Body of pancreas (tissue), 4 donors: ENCODE data around the gene AVEN. TPM values are rescaled to one million over a fixed set of nuclear protein-coding genes. Genes with fewer than 3 reads are reported as not detected.

Experiments
- ATAC-seq: fragments of 150-250 bp; one replicate; pipeline ENCODE4 v1.9.1; 2016
- DNase-seq, 4 donors: peaks; one replicate each; pipeline ENCODE4 v3.0.0-alpha.2; 2019
- H3K27ac ChIP-seq, 4 donors: fragments of 200-600 bp; sonication (generic); 1 replicate in 3 of 4; 2 replicates in 1 of 4; pipeline versions ENCODE4 v1.5.1 to v1.6.1; 2016 to 2019; ENCODE audit warnings: mild to moderate bottlenecking in 1 of 4, mixed read lengths in 1 of 4, moderate library complexity in 1 of 4
- H3K27me3 ChIP-seq, 2 donors: fragments of 200-600 bp; sonication (generic); one replicate each; pipeline ENCODE4 v1.6.0; 2016; ENCODE audit warnings: mild to moderate bottlenecking in 1 of 2
- H3K36me3 ChIP-seq, 2 donors: fragments of 200-600 bp; sonication (generic); replicated peaks in 1 of 2; 2 replicates each; pipeline ENCODE4 v1.5.1; 2016; ENCODE audit warnings: low read depth in 2 of 2; ENCODE audit not compliant: insufficient read depth in 1 of 2
- H3K4me1 ChIP-seq: fragments of 200-600 bp; sonication (generic); one replicate; pipeline ENCODE4 v1.6.0; 2016
- H3K4me3 ChIP-seq, 2 donors: fragments of 200-600 bp; sonication (generic); 1 replicate in 1 of 2; 2 replicates in 1 of 2; pipeline ENCODE4 v1.5.1; 2016 to 2019
- H3K9me3 ChIP-seq, 3 donors: fragments of 200-600 bp; sonication (generic); 1 replicate in 2 of 3; 2 replicates in 1 of 3; pipeline ENCODE4 v1.5.1; 2016
- CTCF ChIP-seq, 7 experiments: fragments of 450-650 bp in 4 of 7; fragments of 200-600 bp in 3 of 7; sonication (generic) in 3 of 7; IDR thresholded peaks; one replicate each; pipeline ENCODE4 v1.5.1; 2016 to 2019; ENCODE audit warnings: antibody characterized with exemption in 7 of 7
- POLR2A ChIP-seq, 3 donors: fragments of 450-650 bp; IDR thresholded peaks; one replicate each; pipeline ENCODE4 v1.6.1; 2016; ENCODE audit warnings: antibody characterized with exemption in 3 of 3, mild to moderate bottlenecking in 2 of 3
- WGBS, 2 donors: methylation state at CpG; one replicate each; pipeline ENCODE4 v1.1.5; 2017; 5-methylcytosine and 5-hydroxymethylcytosine counted together
- intact Hi-C: fragments of 100-400 bp; cut with DNase I; formaldehyde crosslinking; loops from one replicate; pipeline ENCODE4 v1.15.1; 2023
- total RNA-seq, 2 donors: library from RNA; depleted of rRNA; stranded (reverse); fragments of >200 nt; gene quantifications; one replicate each; pipeline ENCODE4 v1.1.0, GENCODE V29; 2016

Gene AVEN
- total RNA-seq, 2 donors from 2014 or later, result 10.5 to 12.2 TPM

GRCh38 chr15:33831646-33832045 is 207.4 kb downstream of the AVEN start:
- ATAC-seq, result no peak

GRCh38 chr15:33830351-33830750 is 208.7 kb downstream of the AVEN start:
- 52 to 53% methylated on average over 4 of the region's 4 CpGs for WGBS, 2 donors
- Histone ChIP-seq H3K4me3 (no peak overlapping the region), H3K36me3 (no peaks in the 10 kb centered on the region), H3K4me1 (no peaks in the 10 kb centered on the region), H3K9me3 (peaks cover 0 to 9% (median 0%) of the 10 kb centered on the region in 3 donors), H3K27ac (no peak overlapping the region), H3K27me3 (no peaks in the 10 kb centered on the region)
- DNase-seq (no peak), ATAC-seq (no peak)
- intact Hi-C loops, result no loop called here
- no peak for TF ChIP-seq POLR2A (IDR thresholded peaks at IDR 0.05)
- no peak for TF ChIP-seq CTCF (IDR thresholded peaks at IDR 0.05)

More at GRCh38 chr15:33831646-33832045, 207.4 kb downstream of the AVEN start:
- no peak overlapping the region for H3K4me3 ChIP-seq
- WGBS, 2 donors, result 81 to 84% methylated on average over 7 of the region's 7 CpGs
- no peaks in the 10 kb centered on the region for H3K36me3 ChIP-seq
- intact Hi-C loops, result no loop called here
- no peak for DNase-seq
- H3K4me1 ChIP-seq, result no peaks in the 10 kb centered on the region
- H3K9me3 ChIP-seq, result peaks cover 0 to 9% (median 0%) of the 10 kb centered on the region in 3 donors
- H3K27ac ChIP-seq, result no peak overlapping the region
- H3K27me3 ChIP-seq, result no peaks in the 10 kb centered on the region
- TF ChIP-seq CTCF (IDR thresholded peaks at IDR 0.05) (no peak), POLR2A (IDR thresholded peaks at IDR 0.05) (no peak)

- TF ChIP-seq POLR2A (IDR thresholded peaks at IDR 0.05) (no peak), CTCF (IDR thresholded peaks at IDR 0.05) (no peak)
- intact Hi-C loops, result no loop called here
- WGBS, 2 donors, result 76 to 81% methylated on average over 4 of the region's 4 CpGs
- no peaks in the 10 kb centered on the region for H3K27me3 ChIP-seq
- DNase-seq (no peak), ATAC-seq (no peak)
- H3K27ac ChIP-seq, result no peak overlapping the region
- no peaks in the 10 kb centered on the region for H3K4me1 ChIP-seq
- no peak overlapping the region for H3K4me3 ChIP-seq
- H3K36me3 ChIP-seq, result no peaks in the 10 kb centered on the region
- peaks cover 0 to 9% (median 0%) of the 10 kb centered on the region in 3 donors for H3K9me3 ChIP-seq
Measured at GRCh38 chr15:33826201-33826600, 212.8 kb downstream of the AVEN start.

GRCh38 chr15:33825453-33825852 is 213.6 kb downstream of the AVEN start:
- intact Hi-C loops, result no loop called here
- Histone ChIP-seq H3K4me1 (no peaks in the 10 kb centered on the region), H3K27me3 (no peaks in the 10 kb centered on the region), H3K4me3 (no peak overlapping the region), H3K27ac (no peak overlapping the region), H3K9me3 (peaks cover 0 to 9% (median 0%) of the 10 kb centered on the region in 3 donors), H3K36me3 (no peaks in the 10 kb centered on the region)
- WGBS, 2 donors, result 85% methylated on average over 8 of the region's 8 CpGs
- DNase-seq (no peak), ATAC-seq (no peak)
- TF ChIP-seq POLR2A (IDR thresholded peaks at IDR 0.05) (no peak), CTCF (IDR thresholded peaks at IDR 0.05) (no peak)

GRCh38 chr15:33823119-33823518 is 215.9 kb downstream of the AVEN start:
- H3K27ac ChIP-seq, result no peak overlapping the region
- intact Hi-C loops, result no loop called here
- DNase-seq, result no peak
- H3K27me3 ChIP-seq, result no peaks in the 10 kb centered on the region
- H3K4me3 ChIP-seq, result no peak overlapping the region
- H3K36me3 ChIP-seq, result no peaks in the 10 kb centered on the region
- WGBS, 2 donors, result 68 to 75% methylated on average over 3 of the region's 3 CpGs
- H3K9me3 ChIP-seq, result no peaks in the 10 kb centered on the region
- ATAC-seq, result no peak
- no peak for TF ChIP-seq POLR2A (IDR thresholded peaks at IDR 0.05)
- TF ChIP-seq CTCF (IDR thresholded peaks at IDR 0.05), result no peak
- H3K4me1 ChIP-seq, result no peaks in the 10 kb centered on the region
